DND-41 (cell line): ENCODE results near the gene FPR2.

ENCODE experiments used
- ATAC-seq: fragments of 200-7000 bp; cut with Tn5 transposase; 3 replicates; pipeline ENCODE4 v1.9.1; 2021; ENCODE audit warnings: low read depth; ENCODE audit not compliant: insufficient read depth
- DNase-seq: peaks from one replicate; pipeline ENCODE4 v3.0.0-alpha.2; 2020
- H2AFZ ChIP-seq: 2 replicates; pipeline ENCODE4 v1.6.0; 2012; ENCODE audit warnings: low read depth, low read length
- H3K27ac ChIP-seq: 2 replicates; pipeline ENCODE4 v1.5.1; 2012; ENCODE audit warnings: low read length, inconsistent platforms
- H3K27me3 ChIP-seq: fragments of 200-600 bp; sonication (generic); 2 replicates; pipeline ENCODE4 v1.6.0; 2012; ENCODE audit warnings: low read length, mild to moderate bottlenecking, inconsistent platforms; ENCODE audit not compliant: insufficient read depth, poor library complexity
- H3K36me3 ChIP-seq: 2 replicates; pipeline ENCODE4 v1.5.1; 2012; ENCODE audit warnings: low read length, inconsistent platforms; ENCODE audit not compliant: insufficient read depth
- H3K4me1 ChIP-seq: 2 replicates; pipeline ENCODE4 v1.5.1; 2012; ENCODE audit warnings: mild to moderate bottlenecking, low read length; ENCODE audit not compliant: insufficient read depth
- H3K4me2 ChIP-seq: 2 replicates; pipeline ENCODE4 v1.6.0; 2012; ENCODE audit warnings: mild to moderate bottlenecking, moderate library complexity, low read length, inconsistent platforms; ENCODE audit not compliant: insufficient read depth
- H3K4me3 ChIP-seq, 2 experiments: fragments of 200-600 bp in 1 of 2; shearing (Covaris generic) in 1 of 2; 2 replicates each; pipeline ENCODE4 v1.5.1; 2012 to 2016; ENCODE audit warnings: inconsistent platforms in 2 of 2, low read length in 2 of 2, mild to moderate bottlenecking in 2 of 2, low read depth in 1 of 2, moderate library complexity in 1 of 2
- H3K79me2 ChIP-seq: 2 replicates; pipeline ENCODE4 v1.6.0; 2012; ENCODE audit warnings: low read length, inconsistent platforms; ENCODE audit not compliant: insufficient read depth
- H3K9ac ChIP-seq: 2 replicates; pipeline ENCODE4 v1.6.0; 2012; ENCODE audit warnings: low read depth, mild to moderate bottlenecking, inconsistent platforms, low read length, moderate library complexity
- H3K9me3 ChIP-seq: 2 replicates; pipeline ENCODE4 v1.5.1; 2012; ENCODE audit warnings: low read length, moderate library complexity, mild to moderate bottlenecking, inconsistent platforms; ENCODE audit not compliant: insufficient read depth, severe bottlenecking
- H4K20me1 ChIP-seq: 2 replicates; pipeline ENCODE4 v1.6.0; 2012; ENCODE audit warnings: low read length; ENCODE audit not compliant: insufficient read depth
- CTCF ChIP-seq: IDR thresholded peaks from 2 replicates; pipeline ENCODE4 v1.5.1; 2012; ENCODE audit warnings: borderline replicate concordance, low read length, moderate library complexity, mild to moderate bottlenecking; ENCODE audit not compliant: poor library complexity, severe bottlenecking; ENCODE audit errors: extremely low read depth
- EZH2 ChIP-seq: IDR thresholded peaks from 3 replicates; pipeline ENCODE4 v1.6.1; 2012; ENCODE audit warnings: borderline replicate concordance, low read depth, mild to moderate bottlenecking, moderate library complexity, low read length, inconsistent platforms; ENCODE audit not compliant: severe bottlenecking

The FPR2 gene

GRCh38 chr19:51754770-51755169 lies 6.2 kb upstream of the FPR2 start:
- no peak overlapping the region for H2AFZ ChIP-seq
- no peaks in the 10 kb centered on the region for H3K9me3 ChIP-seq
- no peaks in the 10 kb centered on the region for H3K79me2 ChIP-seq
- H3K27ac ChIP-seq = no peak overlapping the region
- H3K27me3 ChIP-seq = no peaks in the 10 kb centered on the region
- H3K4me2 ChIP-seq = no peak overlapping the region
- H3K9ac ChIP-seq = no peak overlapping the region
- H3K4me1 ChIP-seq = no peaks in the 10 kb centered on the region
- no peaks in the 10 kb centered on the region for H3K36me3 ChIP-seq
- H3K4me3 ChIP-seq = no peak overlapping the region
- H4K20me1 ChIP-seq = no peaks in the 10 kb centered on the region
- TF ChIP-seq EZH2 = no peak
- TF ChIP-seq CTCF = no peak
- no peak for ATAC-seq
- no peak for DNase-seq

- TF ChIP-seq CTCF = no peak
- TF ChIP-seq EZH2 = no peak
- Histone ChIP-seq H2AFZ (no peak overlapping the region), H3K27ac (no peak overlapping the region), H4K20me1 (no peaks in the 10 kb centered on the region), H3K4me2 (no peak overlapping the region), H3K9ac (no peak overlapping the region), H3K9me3 (no peaks in the 10 kb centered on the region), H3K79me2 (no peaks in the 10 kb centered on the region), H3K27me3 (no peaks in the 10 kb centered on the region), H3K4me3 (no peak overlapping the region), H3K4me1 (no peaks in the 10 kb centered on the region), H3K36me3 (no peaks in the 10 kb centered on the region)
- no peak for ATAC-seq
- no peak for DNase-seq
These were observed 5.4 kb upstream of the FPR2 start for GRCh38 chr19:51755571-51755970.

- TF ChIP-seq CTCF (no peak), EZH2 (no peak)
- H3K27me3 ChIP-seq = no peaks in the 10 kb centered on the region
- H3K4me1 ChIP-seq = no peaks in the 10 kb centered on the region
- H3K9ac ChIP-seq = no peak overlapping the region
- H3K9me3 ChIP-seq = no peaks in the 10 kb centered on the region
- H2AFZ ChIP-seq = no peak overlapping the region
- no peaks in the 10 kb centered on the region for H4K20me1 ChIP-seq
- no peaks in the 10 kb centered on the region for H3K36me3 ChIP-seq
- no peak overlapping the region for H3K27ac ChIP-seq
- no peak overlapping the region for H3K4me3 ChIP-seq
- H3K79me2 ChIP-seq = no peaks in the 10 kb centered on the region
- ATAC-seq = no peak
- no peak for DNase-seq
- no peak overlapping the region for H3K4me2 ChIP-seq
These were observed 716 bp downstream of the FPR2 start for GRCh38 chr19:51761696-51762095.

GRCh38 chr19:51765086-51765485 lies 4.1 kb downstream of the FPR2 start:
- Histone ChIP-seq H3K27me3 (no peaks in the 10 kb centered on the region), H2AFZ (no peak overlapping the region), H3K27ac (no peak overlapping the region), H3K9ac (no peak overlapping the region), H3K79me2 (no peaks in the 10 kb centered on the region), H3K4me1 (no peaks in the 10 kb centered on the region), H3K4me3 (no peak overlapping the region), H3K9me3 (no peaks in the 10 kb centered on the region), H4K20me1 (no peaks in the 10 kb centered on the region), H3K4me2 (no peak overlapping the region), H3K36me3 (no peaks in the 10 kb centered on the region)
- TF ChIP-seq CTCF (no peak), EZH2 (no peak)
- DNase-seq (no peak), ATAC-seq (no peak)
